Subcutaneous adipose tissue (tissue), 4 donors: ENCODE data around the gene HSPA8. TPM values are rescaled to one million over a fixed set of nuclear protein-coding genes. Genes with fewer than 3 reads are reported as not detected.

Experiments used
- CTCF ChIP-seq: fragments of 450-650 bp; IDR thresholded peaks from one replicate; pipeline ENCODE4 v1.5.1; 2016; ENCODE audit warnings: low read depth, mild to moderate bottlenecking, control low read depth, antibody characterized with exemption, moderate library complexity
- total RNA-seq, 4 donors: library from RNA; depleted of rRNA; stranded (reverse); fragments of >200 nt; gene quantifications; one replicate each; pipeline ENCODE4 v1.1.0, GENCODE V29; 2016

HSPA8 gene
- total RNA-seq, 4 donors from 2014 or later, result 391 to 2,318 (median 532) TPM

- no peak for TF ChIP-seq CTCF
Measured at GRCh38 chr11:123051146-123051545, 10.8 kb downstream of the HSPA8 start.

- TF ChIP-seq CTCF, result no peak
Measured at GRCh38 chr11:123047947-123048293, 14.0 kb downstream of the HSPA8 start.

- TF ChIP-seq CTCF, result no peak
Measured at GRCh38 chr11:123047266-123047946, 14.5 kb downstream of the HSPA8 start.

GRCh38 chr11:123046473-123047259, 15.3 kb downstream of the HSPA8 start:
- no peak for TF ChIP-seq CTCF

GRCh38 chr11:123045101-123045500, 16.8 kb downstream of the HSPA8 start:
- TF ChIP-seq CTCF, result no peak

GRCh38 chr11:123041185-123041584, 20.8 kb downstream of the HSPA8 start:
- no peak for TF ChIP-seq CTCF

GRCh38 chr11:123040111-123040432, 21.9 kb downstream of the HSPA8 start:
- no peak for TF ChIP-seq CTCF
